Breast epithelium (tissue), 4 donors: ENCODE results near the gene TNS1. TPM values are rescaled to one million over a fixed set of nuclear protein-coding genes. Genes with fewer than 3 reads are reported as not detected.
A peak's percentile ranks its signal among the peaks of the same experiment; 100 is the strongest.

Source experiments
- DNase-seq, 2 donors: peaks; one replicate each; pipeline ENCODE4 v3.0.0-alpha.2; 2019; ENCODE audit warnings: low spot score in 2 of 2
- H3K27ac ChIP-seq, 2 donors: fragments of 200-600 bp; sonication (generic) in 1 of 2; one replicate each; pipeline ENCODE4 v1.5.1; 2016 to 2019; ENCODE audit warnings: mild to moderate bottlenecking in 1 of 2
- H3K27me3 ChIP-seq, 2 donors: fragments of 200-600 bp; sonication (generic) in 1 of 2; one replicate each; pipeline versions ENCODE4 v1.5.1 to v1.6.0; 2017 to 2019; ENCODE audit warnings: control low read depth in 1 of 2, mild to moderate bottlenecking in 1 of 2
- H3K36me3 ChIP-seq: fragments of 200-600 bp; one replicate; pipeline ENCODE4 v1.5.1; 2019
- H3K4me1 ChIP-seq, 2 donors: fragments of 200-600 bp; sonication (generic); one replicate each; pipeline ENCODE4 v1.5.1; 2016 to 2019; ENCODE audit warnings: control low read depth in 1 of 2
- H3K4me3 ChIP-seq, 3 donors: fragments of 200-600 bp; sonication (generic); 1 replicate in 2 of 3; 2 replicates in 1 of 3; pipeline ENCODE4 v1.5.1; 2016 to 2019; ENCODE audit warnings: mild to moderate bottlenecking in 3 of 3, moderate library complexity in 2 of 3
- H3K9me3 ChIP-seq, 2 donors: fragments of 200-600 bp; sonication (generic) in 1 of 2; one replicate each; pipeline ENCODE4 v1.5.1; 2016 to 2019; ENCODE audit warnings: control low read depth in 1 of 2
- CTCF ChIP-seq, 3 donors: fragments of 450-650 bp; IDR thresholded peaks; one replicate each; pipeline ENCODE4 v1.5.1; 2016 to 2017; ENCODE audit warnings: antibody characterized with exemption in 3 of 3, mild to moderate bottlenecking in 3 of 3, moderate library complexity in 3 of 3
- POLR2A ChIP-seq: fragments of 450-650 bp; IDR thresholded peaks from one replicate; pipeline ENCODE4 v1.6.1; 2016; ENCODE audit warnings: antibody characterized with exemption, mild to moderate bottlenecking, moderate library complexity
- POLR2AphosphoS5 ChIP-seq, 3 donors: sonication (generic); formaldehyde crosslinking; IDR thresholded peaks; one replicate each; pipeline ENCODE4 v1.6.1; 2017; ENCODE audit warnings: antibody characterized with exemption in 3 of 3
- intact Hi-C: fragments of 100-400 bp; cut with DNase I; formaldehyde crosslinking; loops from one replicate; pipeline ENCODE4 v1.15.1; 2023; ENCODE audit warnings: low total_unique reads
- total RNA-seq, 3 donors: library from RNA; depleted of rRNA; stranded (reverse); fragments of >200 nt; gene quantifications; one replicate each; pipeline ENCODE4 v1.1.0, GENCODE V29; 2016

The TNS1 gene
- total RNA-seq, 3 donors from 2014 or later, result 141 to 577 (median 154) TPM

DNA sequence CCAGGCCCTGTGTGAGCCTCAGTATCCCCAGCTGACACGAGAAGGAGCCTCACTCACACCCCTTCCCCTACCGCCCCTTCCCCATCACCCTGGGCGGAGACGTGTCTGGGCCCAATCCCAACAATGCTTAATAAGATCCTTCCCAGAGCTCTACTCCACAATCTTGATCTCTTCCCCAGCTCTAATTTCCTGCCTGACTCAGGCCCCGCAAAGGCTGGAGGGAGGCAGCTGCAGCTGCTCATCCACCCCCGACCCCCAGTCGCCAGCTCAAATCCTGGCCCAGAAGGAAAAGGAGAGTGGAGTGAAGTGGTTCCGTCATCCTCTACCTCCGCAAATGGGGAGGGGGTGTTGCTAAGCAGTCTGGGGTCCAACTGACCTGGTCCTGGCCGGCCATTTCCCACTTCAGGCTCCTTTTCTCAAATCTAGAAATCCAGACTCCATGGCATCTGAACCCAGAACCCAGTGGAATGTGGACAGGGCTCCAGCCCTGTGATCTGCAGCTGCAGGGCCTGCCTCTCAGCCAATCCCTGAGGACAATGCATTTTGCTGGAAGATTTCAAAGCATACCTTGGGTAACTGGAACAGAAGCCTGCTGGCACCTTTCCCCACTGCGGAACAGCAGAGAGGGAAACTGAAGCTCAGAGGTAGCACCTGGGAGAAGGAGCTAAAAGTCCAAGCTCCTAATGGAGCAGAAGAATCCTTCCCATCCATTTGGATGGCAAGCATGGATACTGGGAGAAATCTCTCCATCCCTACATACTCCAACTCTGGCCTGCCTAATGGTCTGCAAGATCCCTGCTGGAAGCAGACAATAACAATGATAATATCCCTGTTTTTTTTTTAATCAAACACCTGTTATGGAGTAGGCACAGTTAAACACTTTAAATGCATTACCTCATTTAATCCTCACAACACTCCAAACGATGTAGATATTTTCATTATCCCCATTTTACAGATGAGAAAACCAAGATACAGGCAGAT lies 5.6 kb upstream of the TNS1 start:
- H3K27me3 ChIP-seq, result no peaks in the 10 kb centered on the region
- peak overlapping the region in 1 of 3 donors; percentile 63 for H3K4me3 ChIP-seq
- H3K27ac ChIP-seq, result peak overlapping the region; percentile 52 to 62
- H3K36me3 ChIP-seq, result no peaks in the 10 kb centered on the region
- H3K4me1 ChIP-seq, result peaks cover 3 to 19% of the 10 kb centered on the region in 2 donors
- TF ChIP-seq CTCF (IDR thresholded peaks at IDR 0.05) (no peak), POLR2A (no peak), POLR2AphosphoS5 (IDR thresholded peaks at IDR 0.05) (no peak)
- H3K9me3 ChIP-seq, result no peaks in the 10 kb centered on the region
- DNase-seq, result no peak
- intact Hi-C loops, result no loop called here

DNA sequence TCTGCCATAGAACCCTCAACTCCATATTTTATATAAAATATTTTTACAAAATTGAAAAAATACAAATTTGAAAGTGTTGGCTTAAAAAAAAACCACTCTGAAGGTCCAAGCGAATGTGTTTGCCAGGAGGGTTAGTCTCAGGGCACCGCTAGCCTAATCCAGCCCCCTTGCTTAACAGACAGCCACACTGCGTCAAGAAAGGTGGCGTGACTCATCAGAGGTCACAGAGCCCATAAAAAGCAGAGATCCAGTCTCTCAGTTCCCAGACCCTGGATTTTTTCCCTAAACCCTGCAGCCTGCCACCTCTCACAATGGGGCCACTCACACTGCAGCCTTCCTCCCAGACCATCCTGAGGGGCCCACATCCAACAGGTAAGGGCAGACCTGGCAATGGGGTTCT lies 3.9 kb upstream of the TNS1 start:
- H3K36me3 ChIP-seq, result no peaks in the 10 kb centered on the region
- H3K4me3 ChIP-seq, result no peak overlapping the region
- TF ChIP-seq CTCF (IDR thresholded peaks at IDR 0.05), result no peak
- no peak for TF ChIP-seq POLR2A
- no peak for TF ChIP-seq POLR2AphosphoS5 (IDR thresholded peaks at IDR 0.05)
- H3K27me3 ChIP-seq, result no peaks in the 10 kb centered on the region
- H3K9me3 ChIP-seq, result no peaks in the 10 kb centered on the region
- intact Hi-C loops, result no loop called here
- peaks cover 3 to 23% of the 10 kb centered on the region in 2 donors for H3K4me1 ChIP-seq
- DNase-seq, result no peak
- peak overlapping the region; percentile 14 to 52 for H3K27ac ChIP-seq

- H3K36me3 ChIP-seq, result no peaks in the 10 kb centered on the region
- no peaks in the 10 kb centered on the region for H3K9me3 ChIP-seq
- DNase-seq, result no peak
- intact Hi-C loops, result no loop called here
- H3K27me3 ChIP-seq, result no peaks in the 10 kb centered on the region
- peaks cover 3 to 12% of the 10 kb centered on the region in 2 donors for H3K4me1 ChIP-seq
- peak overlapping the region; percentile 77 to 93 for H3K27ac ChIP-seq
- no peak overlapping the region for H3K4me3 ChIP-seq
- no peak for TF ChIP-seq POLR2AphosphoS5 (IDR thresholded peaks at IDR 0.05)
- TF ChIP-seq POLR2A, result no peak
- no peak for TF ChIP-seq CTCF (IDR thresholded peaks at IDR 0.05)
Measured at GRCh38 chr2:218005486-218005885, 2.7 kb upstream of the TNS1 start.

GRCh38 chr2:218005028-218005427 lies 2.2 kb upstream of the TNS1 start:
- intact Hi-C loops, result no loop called here
- H3K27me3 ChIP-seq, result no peaks in the 10 kb centered on the region
- DNase-seq, result no peak
- no peak for TF ChIP-seq CTCF (IDR thresholded peaks at IDR 0.05)
- TF ChIP-seq POLR2AphosphoS5 (IDR thresholded peaks at IDR 0.05), result no peak
- TF ChIP-seq POLR2A, result no peak
- H3K36me3 ChIP-seq, result no peaks in the 10 kb centered on the region
- H3K27ac ChIP-seq, result peak overlapping the region; percentile 77 to 93
- H3K9me3 ChIP-seq, result no peaks in the 10 kb centered on the region
- peaks cover 3 to 12% of the 10 kb centered on the region in 2 donors for H3K4me1 ChIP-seq
- no peak overlapping the region for H3K4me3 ChIP-seq

- Histone ChIP-seq H3K36me3 (no peaks in the 10 kb centered on the region), H3K4me1 (peaks cover 3 to 12% of the 10 kb centered on the region in 2 donors), H3K9me3 (no peaks in the 10 kb centered on the region), H3K27ac (peak overlapping the region; percentile 77 to 93), H3K4me3 (peak overlapping the region in 1 of 3 donors; percentile 66), H3K27me3 (no peaks in the 10 kb centered on the region)
- intact Hi-C loops, result no loop called here
- TF ChIP-seq POLR2AphosphoS5 (IDR thresholded peaks at IDR 0.05), result peak in 1 of 3 donors; percentile 58
- no peak for TF ChIP-seq POLR2A
- peak in 1 of 2 donors; percentile 61 for DNase-seq
Measured at GRCh38 chr2:218003981-218004419, 1.2 kb upstream of the TNS1 start.
